H9 (cell line): ENCODE results near the gene CAPN5. TPM values are rescaled to one million over a fixed set of nuclear protein-coding genes. Genes with fewer than 3 reads are reported as not detected.

Experiments used
- DNase-seq: peaks from one replicate; pipeline ENCODE4 v3.0.0-alpha.2; 2017
- H2AFZ ChIP-seq: one replicate; pipeline ENCODE4 v1.6.1; 2013; ENCODE audit warnings: mild to moderate bottlenecking, low read length, control low read depth, moderate library complexity
- H2AK5ac ChIP-seq: 2 replicates; pipeline ENCODE4 v1.6.1; 2013; ENCODE audit warnings: low read length, control low read depth, mixed read lengths; ENCODE audit not compliant: insufficient read length
- H2BK120ac ChIP-seq: one replicate; pipeline ENCODE4 v1.6.1; 2013; ENCODE audit warnings: low read depth, mild to moderate bottlenecking, low read length, control low read depth, inconsistent platforms; ENCODE audit not compliant: poor library complexity, severe bottlenecking
- H2BK12ac ChIP-seq: 2 replicates; pipeline ENCODE4 v1.6.1; 2013; ENCODE audit warnings: low read length, control low read depth, mixed read lengths, low read depth; ENCODE audit not compliant: insufficient read length
- H2BK15ac ChIP-seq: 2 replicates; pipeline ENCODE4 v1.6.1; 2013; ENCODE audit warnings: low read depth, low read length, control low read depth
- H2BK20ac ChIP-seq: one replicate; pipeline ENCODE4 v1.6.1; 2013; ENCODE audit warnings: low read depth, mild to moderate bottlenecking, low read length, control low read depth, inconsistent platforms; ENCODE audit not compliant: poor library complexity, severe bottlenecking
- H2BK5ac ChIP-seq: 2 replicates; pipeline ENCODE4 v1.6.1; 2013; ENCODE audit warnings: low read length, control low read depth, mixed read lengths; ENCODE audit not compliant: insufficient read length
- H3K14ac ChIP-seq: 2 replicates; pipeline ENCODE4 v1.6.1; 2013; ENCODE audit warnings: low read length, control low read depth; ENCODE audit not compliant: insufficient read depth
- H3K18ac ChIP-seq: 2 replicates; pipeline ENCODE4 v1.6.1; 2013; ENCODE audit warnings: low read depth, mild to moderate bottlenecking, mixed read lengths, low read length, control low read depth; ENCODE audit not compliant: insufficient read length
- H3K23ac ChIP-seq: 2 replicates; pipeline ENCODE4 v1.6.1; 2013; ENCODE audit warnings: low read length, control low read depth, mixed read lengths, low read depth; ENCODE audit not compliant: insufficient read length
- H3K23me2 ChIP-seq: 2 replicates; pipeline ENCODE4 v1.6.1; 2013; ENCODE audit warnings: low read depth, mild to moderate bottlenecking, mixed read lengths, low read length, control low read depth; ENCODE audit not compliant: insufficient read length, poor library complexity, severe bottlenecking
- H3K27ac ChIP-seq: 2 replicates; pipeline ENCODE4 v1.5.1; 2013; ENCODE audit warnings: low read length, control low read depth, mixed read lengths, low read depth; ENCODE audit not compliant: insufficient read length
- H3K27me3 ChIP-seq: 2 replicates; pipeline ENCODE4 v1.6.1; 2013; ENCODE audit warnings: low read length, control low read depth, inconsistent platforms; ENCODE audit not compliant: insufficient read depth
- H3K4ac ChIP-seq: 2 replicates; pipeline ENCODE4 v1.6.1; 2013; ENCODE audit warnings: low read depth, mild to moderate bottlenecking, control low read depth, inconsistent platforms, low read length, moderate library complexity
- H3K4me1 ChIP-seq: 2 replicates; pipeline ENCODE4 v1.6.1; 2013; ENCODE audit warnings: low read length, control low read depth, inconsistent platforms; ENCODE audit not compliant: insufficient read depth
- H3K4me2 ChIP-seq: 2 replicates; pipeline ENCODE4 v1.6.1; 2013; ENCODE audit warnings: low read length, control low read depth, mixed read lengths; ENCODE audit not compliant: insufficient read length, insufficient read depth
- H3K56ac ChIP-seq: 2 replicates; pipeline ENCODE4 v1.6.1; 2013; ENCODE audit warnings: low read depth, mild to moderate bottlenecking, mixed read lengths, low read length, control low read depth; ENCODE audit not compliant: insufficient read length
- H3K79me1 ChIP-seq: 2 replicates; pipeline ENCODE4 v1.6.1; 2013; ENCODE audit warnings: low read depth, mild to moderate bottlenecking, moderate library complexity, low read length, control low read depth, inconsistent platforms; ENCODE audit not compliant: insufficient read depth, poor library complexity, severe bottlenecking
- H3K79me2 ChIP-seq: 2 replicates; pipeline ENCODE4 v1.6.1; 2013; ENCODE audit warnings: low read length, control low read depth, inconsistent platforms; ENCODE audit not compliant: insufficient read depth
- H3K9ac ChIP-seq: 2 replicates; pipeline ENCODE4 v1.6.1; 2013; ENCODE audit warnings: low read length, control low read depth, mixed read lengths; ENCODE audit not compliant: insufficient read length; ENCODE audit errors: extremely low read depth
- H3K9me3 ChIP-seq: one replicate; pipeline ENCODE4 v1.6.1; 2013; ENCODE audit warnings: low read depth, low read length, inconsistent platforms; ENCODE audit not compliant: control insufficient read depth
- H3T11ph ChIP-seq: one replicate; pipeline ENCODE4 v1.6.1; 2013; ENCODE audit warnings: mild to moderate bottlenecking, low read length, control low read depth, inconsistent platforms
- H4K20me1 ChIP-seq: one replicate; pipeline ENCODE4 v1.6.1; 2013; ENCODE audit not compliant: control insufficient read depth, insufficient read length, insufficient read depth
- H4K5ac ChIP-seq: 2 replicates; pipeline ENCODE4 v1.6.1; 2013; ENCODE audit warnings: low read depth, mild to moderate bottlenecking, mixed read lengths, low read length, control low read depth; ENCODE audit not compliant: insufficient read length
- H4K8ac ChIP-seq: replicated peaks from 2 replicates; pipeline ENCODE4 v1.6.1; 2013; ENCODE audit warnings: low read length, control low read depth, mixed read lengths, low read depth; ENCODE audit not compliant: insufficient read length
- H4K91ac ChIP-seq: 2 replicates; pipeline ENCODE4 v1.6.1; 2013; ENCODE audit warnings: low read depth, mild to moderate bottlenecking, moderate library complexity, mixed read lengths, low read length, control low read depth; ENCODE audit not compliant: insufficient read length
- H3K27ac Mint-ChIP-seq, 3 experiments: 2 replicates in 2 of 3; 3 replicates in 1 of 3; pipeline ENCODE4 v1.8.0; 2020 to 2021; ENCODE audit warnings: mixed read lengths in 3 of 3, mild to moderate bottlenecking in 1 of 3, moderate library complexity in 1 of 3
- H3K27me3 Mint-ChIP-seq: 2 replicates; pipeline ENCODE4 v1.8.0; 2021; ENCODE audit warnings: low read depth, mild to moderate bottlenecking, moderate library complexity, mixed read lengths
- H3K36me3 Mint-ChIP-seq, 3 experiments: 2 replicates in 2 of 3; 3 replicates in 1 of 3; pipeline ENCODE4 v1.8.0; 2020 to 2021; ENCODE audit warnings: low read depth in 3 of 3, mixed read lengths in 3 of 3; ENCODE audit not compliant: insufficient read depth in 1 of 3
- H3K4me1 Mint-ChIP-seq, 2 experiments: 2 replicates each; pipeline ENCODE4 v1.8.0; 2020; ENCODE audit warnings: mixed read lengths in 2 of 2
- H3K4me3 Mint-ChIP-seq, 2 experiments: 2 replicates in 1 of 2; 3 replicates in 1 of 2; pipeline ENCODE4 v1.8.0; 2020 to 2021; ENCODE audit warnings: mild to moderate bottlenecking in 2 of 2, mixed read lengths in 2 of 2, moderate library complexity in 1 of 2
- H3K9me3 Mint-ChIP-seq, 2 experiments: 2 replicates in 1 of 2; 3 replicates in 1 of 2; pipeline ENCODE4 v1.8.0; 2020; ENCODE audit warnings: mild to moderate bottlenecking in 2 of 2, mixed read lengths in 2 of 2, moderate library complexity in 1 of 2
- CTCF ChIP-seq: fragments of 200-600 bp; sonication (generic); conservative IDR thresholded peaks from 3 replicates; pipeline ENCODE4 v1.8.0; 2021; ENCODE audit warnings: antibody characterized with exemption, mild to moderate bottlenecking
- whole genome bisulfite sequencing: extraction: QIAGEN DNeasy Blood & Tissue Kit; methylation state at CpG from one replicate; pipeline ENCODE4 v1.1.7; 2013; ENCODE audit warnings: missing lambda C conversion rate, low lambda C conversion rate, mixed read lengths; ENCODE audit not compliant: insufficient read length; ENCODE audit errors: extremely low coverage; 5-methylcytosine and 5-hydroxymethylcytosine counted together
- total RNA-seq: library from RNA; stranded (reverse); gene quantifications from 2 replicates; pipeline ENCODE4 v1.2.1, GENCODE V29; 2021

The CAPN5 gene
- total RNA-seq, 1 experiment from 2014 or later = 16.7 TPM

- H2BK120ac ChIP-seq = no peak overlapping the region
- no peak overlapping the region for H3K18ac ChIP-seq
- H3K4ac ChIP-seq = no peak overlapping the region
- H3K23ac ChIP-seq = no peak overlapping the region
- H2AFZ ChIP-seq = no peak overlapping the region
- no peaks in the 10 kb centered on the region for H3K23me2 ChIP-seq
- Mint-ChIP-seq H3K9me3 (peaks cover 2 to 10% of the 10 kb centered on the region in 2 experiments), H3K4me1 (peaks cover 12 to 18% of the 10 kb centered on the region in 2 experiments), H3K36me3 (peaks cover 0 to 7% (median 0%) of the 10 kb centered on the region in 3 experiments; a peak in 4 of 7 replicates), H3K27ac (no peak overlapping the region; a peak in 1 of 7 replicates), H3K4me3 (no peak overlapping the region), H3K27me3 (peaks cover 66% of the 10 kb centered on the region)
- H3K27me3 ChIP-seq = peaks cover 14% of the 10 kb centered on the region; the same call in 1 of the 2 replicates
- no peak for DNase-seq
- no peak overlapping the region for H2BK12ac ChIP-seq
- H2BK20ac ChIP-seq = no peak overlapping the region
- no peak overlapping the region for H3K56ac ChIP-seq
- no peaks in the 10 kb centered on the region for H3K79me2 ChIP-seq
- H2BK5ac ChIP-seq = no peak overlapping the region
- H3K9me3 ChIP-seq = no peaks in the 10 kb centered on the region
- no peak overlapping the region for H4K91ac ChIP-seq
- no peak overlapping the region for H3K27ac ChIP-seq
- no peak overlapping the region for H3K9ac ChIP-seq
- H2AK5ac ChIP-seq = no peak overlapping the region
- H3T11ph ChIP-seq = no peak overlapping the region
- H4K8ac ChIP-seq = no peak overlapping the region
- H2BK15ac ChIP-seq = no peak overlapping the region
- no peaks in the 10 kb centered on the region for H3K79me1 ChIP-seq
- H3K4me2 ChIP-seq = no peak overlapping the region
- H4K20me1 ChIP-seq = no peaks in the 10 kb centered on the region
- no peak overlapping the region for H4K5ac ChIP-seq
- H3K14ac ChIP-seq = no peak overlapping the region
- H3K4me1 ChIP-seq = no peaks in the 10 kb centered on the region
- TF ChIP-seq CTCF = no peak
- WGBS = no CpG with 5 or more reads among the region's 13 CpGs
Observed at GRCh38 chr11:77042111-77042726, 24.6 kb upstream of the CAPN5 start.
